Measurements from ENCODE around the gene ADD3. TPM values are rescaled to one million over a fixed set of nuclear protein-coding genes. Genes with fewer than 3 reads are reported as not detected.
A peak's percentile ranks its signal among the peaks of the same experiment; 100 is the strongest.

ADD3 gene
- total and polyA plus RNA-seq, 2 experiments from 2014 or later = 96.9 to 114 TPM

- no peak overlapping the region for H3K27ac ChIP-seq
- DNase-seq (ENCODE audit: low read depth in 1 of 2, low spot score in 1 of 2) = no peak
These were observed 45.5 kb upstream of the ADD3 start for GRCh38 chr10:109962247-109962646.

GRCh38 chr10:109963439-109963838 lies 44.3 kb upstream of the ADD3 start:
- Histone ChIP-seq H3K27ac (no peak overlapping the region), H3K4me1 (ENCODE audit: low read depth) (peaks cover 22% of the 10 kb centered on the region), H3K36me3 (no peaks in the 10 kb centered on the region), H3K9me3 (ENCODE audit: low read depth) (no peaks in the 10 kb centered on the region), H3K4me3 (no peak overlapping the region), H3K27me3 (no peaks in the 10 kb centered on the region)
- no peak for DNase-seq (ENCODE audit: low read depth in 1 of 2, low spot score in 1 of 2)
- TF ChIP-seq CTCF (IDR thresholded peaks at IDR 0.05; ENCODE audit: low read depth, low read length) = no peak

More at GRCh38 chr10:109962247-109962646, 45.5 kb upstream of the ADD3 start:
- Histone ChIP-seq H3K27me3 (no peaks in the 10 kb centered on the region), H3K36me3 (no peaks in the 10 kb centered on the region), H3K4me3 (no peak overlapping the region), H3K4me1 (ENCODE audit: low read depth) (peaks cover 20% of the 10 kb centered on the region), H3K9me3 (ENCODE audit: low read depth) (no peaks in the 10 kb centered on the region)
- TF ChIP-seq CTCF (IDR thresholded peaks at IDR 0.05; ENCODE audit: low read depth, low read length) = no peak

- Histone ChIP-seq H3K4me1 (ENCODE audit: low read depth) (peaks cover 31% of the 10 kb centered on the region), H3K4me3 (no peak overlapping the region), H3K27ac (no peak overlapping the region), H3K9me3 (ENCODE audit: low read depth) (no peaks in the 10 kb centered on the region), H3K27me3 (no peaks in the 10 kb centered on the region), H3K36me3 (no peaks in the 10 kb centered on the region)
- TF ChIP-seq CTCF (IDR thresholded peaks at IDR 0.05; ENCODE audit: low read depth, low read length) = no peak
- DNase-seq (ENCODE audit: low read depth in 1 of 2, low spot score in 1 of 2) = no peak
These were observed 43.5 kb upstream of the ADD3 start for GRCh38 chr10:109964318-109964717.

GRCh38 chr10:109966961-109967738 lies 40.6 kb upstream of the ADD3 start:
- H3K36me3 ChIP-seq = no peaks in the 10 kb centered on the region
- peak in 1 of 2 donors; percentile 83 for DNase-seq (ENCODE audit: low read depth in 1 of 2, low spot score in 1 of 2)
- H3K4me1 ChIP-seq (ENCODE audit: low read depth) = peaks cover 22% of the 10 kb centered on the region
- no peaks in the 10 kb centered on the region for H3K9me3 ChIP-seq (ENCODE audit: low read depth)
- no peak for TF ChIP-seq CTCF (IDR thresholded peaks at IDR 0.05; ENCODE audit: low read depth, low read length)
- H3K27ac ChIP-seq = peak overlapping the region; percentile 29
- H3K4me3 ChIP-seq = no peak overlapping the region
- H3K27me3 ChIP-seq = no peaks in the 10 kb centered on the region

- no peaks in the 10 kb centered on the region for H3K9me3 ChIP-seq (ENCODE audit: low read depth)
- TF ChIP-seq CTCF (IDR thresholded peaks at IDR 0.05; ENCODE audit: low read depth, low read length) = no peak
- peaks cover 21% of the 10 kb centered on the region for H3K4me1 ChIP-seq (ENCODE audit: low read depth)
- H3K4me3 ChIP-seq = no peak overlapping the region
- no peak for DNase-seq (ENCODE audit: low read depth in 1 of 2, low spot score in 1 of 2)
- H3K27ac ChIP-seq = no peak overlapping the region
- H3K27me3 ChIP-seq = no peaks in the 10 kb centered on the region
- H3K36me3 ChIP-seq = no peaks in the 10 kb centered on the region
These were observed 40.1 kb upstream of the ADD3 start for GRCh38 chr10:109967739-109968088.

All from cardiac muscle cell (in vitro differentiated cells and primary cell).